ENCODE data around the gene PEAK1.

- TF ChIP-seq, protein P1, sequence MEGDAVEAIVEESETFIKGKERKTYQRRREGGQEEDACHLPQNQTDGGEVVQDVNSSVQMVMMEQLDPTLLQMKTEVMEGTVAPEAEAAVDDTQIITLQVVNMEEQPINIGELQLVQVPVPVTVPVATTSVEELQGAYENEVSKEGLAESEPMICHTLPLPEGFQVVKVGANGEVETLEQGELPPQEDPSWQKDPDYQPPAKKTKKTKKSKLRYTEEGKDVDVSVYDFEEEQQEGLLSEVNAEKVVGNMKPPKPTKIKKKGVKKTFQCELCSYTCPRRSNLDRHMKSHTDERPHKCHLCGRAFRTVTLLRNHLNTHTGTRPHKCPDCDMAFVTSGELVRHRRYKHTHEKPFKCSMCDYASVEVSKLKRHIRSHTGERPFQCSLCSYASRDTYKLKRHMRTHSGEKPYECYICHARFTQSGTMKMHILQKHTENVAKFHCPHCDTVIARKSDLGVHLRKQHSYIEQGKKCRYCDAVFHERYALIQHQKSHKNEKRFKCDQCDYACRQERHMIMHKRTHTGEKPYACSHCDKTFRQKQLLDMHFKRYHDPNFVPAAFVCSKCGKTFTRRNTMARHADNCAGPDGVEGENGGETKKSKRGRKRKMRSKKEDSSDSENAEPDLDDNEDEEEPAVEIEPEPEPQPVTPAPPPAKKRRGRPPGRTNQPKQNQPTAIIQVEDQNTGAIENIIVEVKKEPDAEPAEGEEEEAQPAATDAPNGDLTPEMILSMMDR (IDR thresholded peaks at IDR 0.05; ENCODE audit: extremely low read depth in 1 of 2, insufficient read depth in 1 of 2, low read depth in 1 of 2, low read length in 2 of 2), result no peak
- TF ChIP-seq POLR2A (IDR thresholded peaks at IDR 0.05; ENCODE audit: low read depth, low read length) (no peak), GATA2 (IDR thresholded peaks at IDR 0.05; ENCODE audit: insufficient read depth, insufficient read length, low read depth, low read length) (no peak), EZH2 (IDR thresholded peaks at IDR 0.05; ENCODE audit: borderline replicate concordance, low read depth, low read length, severe bottlenecking) (no peak), FOS (IDR thresholded peaks at IDR 0.05; ENCODE audit: borderline replicate concordance, insufficient read depth, low read length) (no peak), JUN (IDR thresholded peaks at IDR 0.05; ENCODE audit: borderline replicate concordance, insufficient read depth, insufficient read length, low read depth) (no peak), POLR2AphosphoS5 (IDR thresholded peaks at IDR 0.05; ENCODE audit: insufficient read depth, low read depth, low read length) (no peak), MYC (IDR thresholded peaks at IDR 0.05; ENCODE audit: low read depth, low read length) (no peak)
- TF ChIP-seq, protein P2, sequence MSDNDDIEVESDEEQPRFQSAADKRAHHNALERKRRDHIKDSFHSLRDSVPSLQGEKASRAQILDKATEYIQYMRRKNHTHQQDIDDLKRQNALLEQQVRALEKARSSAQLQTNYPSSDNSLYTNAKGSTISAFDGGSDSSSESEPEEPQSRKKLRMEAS (IDR thresholded peaks at IDR 0.05; ENCODE audit: insufficient read depth, insufficient read length), result no peak
These were observed 83.9 kb downstream of the PEAK1 start for GRCh38 chr15:77336006-77336405.
